Activated CD8-positive, alpha-beta T cell treated with anti-CD3 and anti-CD28 coated beads for 36 hours (primary cell): ENCODE data around the gene FLOT2. TPM values are rescaled to one million over a fixed set of nuclear protein-coding genes. Genes with fewer than 3 reads are reported as not detected.

Experiments used
- ATAC-seq: fragments of 200-7000 bp; cut with Tn5 transposase; one replicate; pipeline ENCODE4 v1.10.0; 2021; ENCODE audit warnings: mild to moderate bottlenecking, moderate library complexity
- CTCF ChIA-PET: fragments of 350-600 bp; sonication (Branson Sonifier 250); formaldehyde crosslinking; loops from one replicate; lab custom pipeline; 2021; ENCODE audit warnings: antibody characterized with exemption; lab: Charles Lee
- POLR2A ChIA-PET: fragments of 350-600 bp; sonication (Branson Sonifier 250); formaldehyde crosslinking; loops from one replicate; lab custom pipeline; 2021; ENCODE audit warnings: antibody characterized with exemption; lab: Charles Lee
- DNase-seq: peaks from one replicate; pipeline ENCODE4 v3.0.0-alpha.2; 2020
- H3K27ac Mint-ChIP-seq: one replicate; pipeline ENCODE4 v1.8.0; 2021; ENCODE audit warnings: mild to moderate bottlenecking, mixed read lengths
- H3K27me3 Mint-ChIP-seq: one replicate; pipeline ENCODE4 v1.8.0; 2021; ENCODE audit warnings: mixed read lengths
- H3K36me3 Mint-ChIP-seq: one replicate; pipeline ENCODE4 v1.8.0; 2021; ENCODE audit warnings: low read depth, mixed read lengths
- H3K4me1 Mint-ChIP-seq: one replicate; pipeline ENCODE4 v1.8.0; 2021; ENCODE audit warnings: low read depth, mixed read lengths
- H3K4me3 Mint-ChIP-seq: one replicate; pipeline ENCODE4 v1.8.0; 2021; ENCODE audit warnings: mild to moderate bottlenecking, moderate library complexity, mixed read lengths
- H3K9me3 Mint-ChIP-seq: one replicate; pipeline ENCODE4 v1.8.0; 2021; ENCODE audit warnings: mixed read lengths
- CTCF ChIP-seq: fragments of 200-600 bp; IDR thresholded peaks from one replicate; pipeline ENCODE4 v1.8.0; 2022; ENCODE audit warnings: antibody characterized with exemption, mild to moderate bottlenecking
- intact Hi-C: fragments of 100-400 bp; cut with micrococcal nuclease; formaldehyde crosslinking; loops from one replicate; pipeline ENCODE4 v1.10.0; 2022
- total RNA-seq, 2 experiments: library from RNA; stranded (reverse); gene quantifications; one replicate each; pipeline ENCODE4 v1.2.3, GENCODE V29; 2021

FLOT2 gene
- total RNA-seq, 2 experiments from 2014 or later: 59.7 to 60.1 TPM

DNA sequence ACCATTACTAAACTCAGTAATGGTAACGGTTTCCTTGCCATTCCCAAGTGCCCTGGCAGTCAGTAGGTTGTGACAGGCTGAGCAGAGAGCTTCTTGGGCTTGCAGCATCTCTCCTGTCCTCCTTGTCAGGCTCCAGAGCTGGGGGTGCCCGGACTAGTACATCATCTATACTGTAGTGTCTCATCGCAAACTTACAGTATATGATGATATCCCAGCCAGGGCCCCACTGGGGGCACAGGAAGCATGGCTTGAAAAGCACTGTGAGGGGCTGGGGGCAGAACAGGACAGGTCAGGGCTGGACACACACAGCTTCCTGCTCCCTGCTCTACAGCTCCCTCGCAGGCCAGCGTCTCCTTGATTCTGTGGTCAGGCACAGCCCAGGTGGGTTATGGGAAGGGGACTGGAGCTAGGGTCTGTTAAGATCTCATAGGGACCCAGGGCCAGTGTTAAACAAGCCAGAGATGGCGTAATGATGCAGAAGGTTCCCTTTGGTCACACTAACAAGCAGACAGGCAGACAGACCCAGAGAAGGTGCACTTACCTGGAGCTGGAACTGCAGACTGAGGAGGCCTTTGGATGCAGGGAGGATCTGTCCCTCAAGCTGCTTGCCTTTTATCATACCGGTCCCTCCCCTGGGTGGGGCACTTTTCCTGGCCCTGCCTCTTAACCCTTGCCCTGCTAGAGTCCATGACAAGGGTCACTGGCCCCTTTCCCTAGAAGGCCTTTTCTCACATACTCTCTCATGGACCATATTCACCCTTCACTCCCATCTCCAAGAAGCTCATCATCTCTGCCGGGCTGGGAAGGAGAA, 35.9 kb downstream of the FLOT2 start:
- H3K4me1 Mint-ChIP-seq: peaks cover 15% of the 10 kb centered on the region
- no peaks in the 10 kb centered on the region for H3K27me3 Mint-ChIP-seq
- H3K27ac Mint-ChIP-seq: no peak overlapping the region
- CTCF ChIA-PET: interaction anchor here (0.7 to 1.4 kb wide), 3 partner anchors 9 to 98 kb away, joined by 3 to 12 read pairs (median 3); no protein-coding TSS in a partner anchor
- H3K4me3 Mint-ChIP-seq: no peak overlapping the region
- intact Hi-C loops: no loop called here
- TF ChIP-seq CTCF: no peak
- H3K36me3 Mint-ChIP-seq: peaks cover 18% of the 10 kb centered on the region
- H3K9me3 Mint-ChIP-seq: no peaks in the 10 kb centered on the region
- ATAC-seq (no peak), DNase-seq (no peak)
- POLR2A ChIA-PET: interaction anchor here (0.7 to 3.0 kb wide), 2 partner anchors 10 to 20 kb away, joined by 3 to 18 read pairs; no protein-coding TSS in a partner anchor

- ATAC-seq (no peak), DNase-seq (no peak)
- CTCF ChIA-PET: interaction anchor here (0.8 to 3.0 kb wide), 3 partner anchors 12 to 134 kb away, joined by 3 to 12 read pairs (median 6); partner anchors contain the start of gene TLCD1
- H3K36me3 Mint-ChIP-seq: peaks cover 18% of the 10 kb centered on the region
- H3K4me1 Mint-ChIP-seq: peaks cover 24% of the 10 kb centered on the region
- H3K4me3 Mint-ChIP-seq: no peak overlapping the region
- no peak overlapping the region for H3K27ac Mint-ChIP-seq
- intact Hi-C loops: no loop called here
- no peaks in the 10 kb centered on the region for H3K9me3 Mint-ChIP-seq
- no peaks in the 10 kb centered on the region for H3K27me3 Mint-ChIP-seq
- no peak for TF ChIP-seq CTCF
- POLR2A ChIA-PET: interaction anchor here (0.6 to 3.0 kb wide), 3 partner anchors 11 to 41 kb away, joined by 3 to 18 read pairs (median 4); no protein-coding TSS in a partner anchor
Observed at GRCh38 chr17:28860363-28860808, 37.1 kb downstream of the FLOT2 start.

DNA sequence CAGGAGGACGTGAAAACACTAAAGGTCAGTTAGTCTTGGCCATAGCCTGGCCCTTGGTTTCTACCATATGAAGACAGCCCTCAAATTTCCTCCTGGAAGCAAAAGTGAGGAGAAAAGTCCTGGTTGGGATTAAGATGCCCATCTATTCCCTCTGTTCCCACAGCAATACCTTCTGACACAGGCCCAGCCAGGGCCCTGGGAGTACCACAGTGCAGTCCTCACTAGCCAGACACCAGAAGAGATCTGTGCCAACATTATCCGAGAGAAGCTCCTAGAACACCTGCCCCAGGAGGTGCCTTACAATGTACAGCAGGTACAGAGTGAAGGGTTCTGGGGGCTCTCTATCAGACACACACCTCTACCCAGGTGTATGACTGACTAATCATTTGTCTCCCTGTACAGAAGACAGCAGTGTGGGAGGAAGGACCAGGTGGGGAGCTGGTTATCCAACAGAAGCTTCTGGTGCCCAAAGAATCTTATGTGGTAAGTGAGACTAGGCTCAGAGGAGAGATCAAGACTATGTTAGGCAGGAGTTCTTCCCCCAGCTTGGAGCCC, 38.7 kb downstream of the FLOT2 start:
- intact Hi-C loops: no loop called here

GRCh38 chr17:28857905-28858800, 39.4 kb downstream of the FLOT2 start:
- ATAC-seq (no peak), DNase-seq (no peak)

More for the DNA sequence above, 38.7 kb downstream of the FLOT2 start:
- no peak for TF ChIP-seq CTCF
- CTCF ChIA-PET: interaction anchor here (1.4 to 3.0 kb wide), 3 partner anchors 10 to 132 kb away, joined by 4 to 12 read pairs (median 6); partner anchors contain the start of gene TLCD1
- no peak for ATAC-seq
- Mint-ChIP-seq H3K4me1 (peaks cover 26% of the 10 kb centered on the region), H3K4me3 (no peak overlapping the region), H3K27me3 (no peaks in the 10 kb centered on the region), H3K36me3 (peaks cover 18% of the 10 kb centered on the region), H3K9me3 (no peaks in the 10 kb centered on the region), H3K27ac (peak overlapping the region; percentile 3)
- POLR2A ChIA-PET: interaction anchor here (1.1 to 1.4 kb wide), 3 partner anchors 35 to 91 kb away, joined by 3 to 4 read pairs (median 3); no protein-coding TSS in a partner anchor
- no peak for DNase-seq

More at GRCh38 chr17:28857905-28858800, 39.4 kb downstream of the FLOT2 start:
- no peak for TF ChIP-seq CTCF
- peaks cover 28% of the 10 kb centered on the region for H3K4me1 Mint-ChIP-seq
- CTCF ChIA-PET: interaction anchor here (0.8 to 3.0 kb wide), 4 partner anchors 10 to 94 kb away, joined by 3 to 12 read pairs (median 4); no protein-coding TSS in a partner anchor
- no peaks in the 10 kb centered on the region for H3K27me3 Mint-ChIP-seq
- H3K9me3 Mint-ChIP-seq: no peaks in the 10 kb centered on the region
- H3K4me3 Mint-ChIP-seq: no peak overlapping the region
- H3K27ac Mint-ChIP-seq: peak overlapping the region; percentile 77
- POLR2A ChIA-PET: interaction anchor here (1.0 to 1.5 kb wide), 6 partner anchors 13 to 129 kb away, joined by 3 to 5 read pairs (median 3); no protein-coding TSS in a partner anchor
- intact Hi-C loops: no loop called here
- H3K36me3 Mint-ChIP-seq: peaks cover 18% of the 10 kb centered on the region
